GM21619 (cell line): ENCODE measurements around the gene PPP1R9B.

Experiments
- ATAC-seq: cut with Tn5 transposase; IDR thresholded peaks from one replicate; pipeline ENCODE4 v1.9.1; 2021; ENCODE audit not compliant: unreplicated experiment

The PPP1R9B gene

DNA sequence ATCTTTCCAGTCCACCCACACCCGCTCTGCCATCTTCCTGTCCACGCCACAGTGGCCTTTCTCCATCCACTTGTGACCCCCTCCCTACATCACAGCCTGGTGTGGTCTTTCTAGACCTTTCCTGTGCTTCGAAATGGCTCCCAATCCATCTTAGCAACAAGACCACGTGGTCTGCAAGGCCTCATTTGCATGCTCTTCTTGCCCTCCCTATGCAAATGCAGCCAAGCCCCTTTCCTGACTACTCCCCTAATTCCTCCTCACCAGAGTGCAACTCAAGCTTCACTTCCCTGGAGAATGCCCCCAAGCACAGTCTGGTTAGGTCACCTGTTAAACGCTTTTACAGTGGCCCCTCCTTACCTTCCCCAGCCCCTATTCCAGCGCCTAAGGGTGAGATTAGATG is 6.1 kb downstream of the PPP1R9B start:
- ATAC-seq, result no peak

DNA sequence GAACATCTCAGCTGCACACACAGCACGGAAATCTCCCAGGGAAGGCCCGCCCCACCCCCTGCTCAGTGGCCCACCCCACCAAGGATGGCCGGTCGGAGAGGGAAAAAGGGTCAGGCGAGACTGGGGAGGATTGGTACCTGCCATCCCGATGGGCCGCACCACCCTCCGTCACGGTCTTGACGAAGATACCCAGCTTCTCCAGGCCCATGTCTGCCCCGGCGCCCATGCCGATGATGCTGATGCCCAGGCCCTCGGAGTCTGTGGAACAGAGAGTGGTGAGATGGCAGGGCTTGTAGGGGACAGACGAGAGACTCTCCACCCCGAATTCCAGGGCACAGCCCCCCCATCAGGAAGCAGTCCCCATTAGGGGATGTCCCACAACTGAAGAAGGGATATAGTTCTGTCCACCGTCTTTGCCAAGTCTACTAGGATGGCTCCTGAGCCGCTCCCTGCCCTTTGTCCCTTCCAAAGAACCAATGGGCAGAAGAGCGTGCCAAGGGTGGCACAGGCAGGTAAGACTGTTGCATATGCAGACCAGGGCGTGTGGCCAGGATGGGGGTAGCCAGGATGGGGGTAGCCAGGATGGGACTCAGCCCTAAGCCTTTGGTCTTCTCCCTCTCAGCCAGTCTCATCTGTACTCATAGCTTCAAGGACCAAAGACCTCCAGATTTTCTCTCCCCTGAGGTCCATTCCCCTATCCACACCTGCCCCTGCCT is 6.9 kb downstream of the PPP1R9B start:
- ATAC-seq, result no peak

DNA sequence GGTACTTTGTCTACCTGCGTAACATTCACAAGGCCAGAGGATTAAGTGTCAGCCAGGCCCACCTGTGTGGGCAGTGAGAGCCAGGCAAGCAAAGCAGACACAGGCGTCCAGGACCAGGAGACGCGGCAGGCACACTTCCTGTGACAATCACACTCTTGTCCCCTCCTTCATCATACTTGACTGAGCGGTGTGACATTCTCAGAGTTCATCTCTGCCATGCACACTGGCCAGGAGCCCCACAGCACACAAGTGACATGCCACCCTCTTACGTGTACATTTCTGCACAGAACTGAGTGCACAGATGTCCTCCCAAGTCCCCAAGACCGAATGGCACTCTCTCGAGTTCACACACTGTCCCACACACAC is 8.7 kb downstream of the PPP1R9B start:
- ATAC-seq, result no peak

DNA sequence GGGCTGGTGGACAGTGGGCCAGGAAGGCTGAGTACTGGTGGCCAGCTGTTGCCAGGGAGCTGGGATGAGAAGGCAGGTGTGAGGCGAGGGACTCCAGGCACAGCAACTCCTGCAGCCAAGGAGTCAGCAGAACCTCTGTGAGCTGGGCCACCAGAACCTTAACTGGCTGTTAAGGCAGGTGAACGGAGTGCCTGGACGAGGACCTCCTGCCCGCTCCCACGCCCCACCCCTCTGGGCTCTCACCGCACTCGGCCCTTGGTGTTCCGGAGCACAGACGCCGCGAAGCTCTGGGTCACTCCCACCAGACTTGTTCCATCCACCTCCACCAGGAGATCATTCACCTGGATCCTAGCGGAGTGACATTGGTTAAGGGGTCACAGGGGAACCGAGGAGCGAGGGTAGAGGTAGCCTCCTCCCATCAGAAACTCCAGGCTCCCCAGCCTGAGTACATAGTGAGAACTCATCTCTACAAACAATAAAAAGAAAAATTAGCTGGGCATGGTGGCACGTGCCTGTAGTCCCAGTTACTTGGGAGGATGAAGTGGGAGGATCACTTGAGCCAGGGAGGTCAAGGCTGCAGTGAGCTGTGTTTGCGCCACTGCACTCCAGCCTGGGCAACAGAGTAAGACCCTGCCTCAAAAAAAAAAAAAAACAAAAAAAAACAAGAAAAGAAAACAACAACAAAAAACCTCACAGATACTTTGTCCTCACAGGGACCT is 9.3 kb downstream of the PPP1R9B start:
- ATAC-seq, result no peak

DNA sequence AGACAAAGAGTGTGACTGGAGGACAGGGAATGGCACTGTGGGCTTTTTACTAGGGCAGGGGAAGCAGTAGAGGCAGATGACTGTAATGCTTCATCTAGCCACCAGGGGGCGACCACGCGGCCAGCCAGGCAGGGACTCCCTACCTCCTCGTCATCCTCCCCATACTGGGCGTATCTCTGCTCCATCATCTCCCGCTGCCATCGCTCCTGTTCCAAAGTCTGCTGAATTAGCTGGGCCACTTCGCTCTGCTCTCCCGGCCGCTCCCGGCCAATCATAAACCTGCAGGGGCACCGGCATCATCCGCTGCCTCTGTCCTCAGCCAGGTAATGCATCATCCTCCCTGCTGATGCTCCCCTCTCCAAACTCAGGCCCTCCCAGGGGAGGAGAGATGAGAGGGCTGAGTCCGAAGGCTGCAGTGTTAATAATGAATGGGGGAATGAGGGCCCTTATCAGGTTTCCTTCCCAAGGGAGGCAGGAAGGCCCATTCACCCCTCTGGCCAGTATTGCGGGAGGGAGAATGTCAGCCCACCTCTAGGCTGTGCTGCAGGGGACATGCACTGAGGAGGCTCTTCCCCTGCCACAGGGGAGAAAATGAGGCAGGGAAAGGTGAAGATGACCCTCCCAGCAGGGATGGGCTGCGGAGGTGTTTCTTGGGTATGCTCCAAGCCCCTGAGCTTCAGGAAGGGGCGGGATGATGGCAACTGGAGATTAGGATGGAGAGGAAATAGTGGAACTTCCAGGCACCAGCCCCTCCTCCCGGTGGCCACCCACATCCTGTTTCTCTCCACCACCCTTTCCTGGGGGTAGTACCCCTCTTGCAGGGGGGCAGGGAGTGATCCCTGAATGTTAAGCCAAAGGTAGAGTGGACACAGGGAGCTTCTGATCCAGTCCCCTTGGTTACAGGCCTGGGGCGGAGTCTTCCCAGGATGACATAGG is 10.3 kb downstream of the PPP1R9B start:
- ATAC-seq, result peak; percentile 52

DNA sequence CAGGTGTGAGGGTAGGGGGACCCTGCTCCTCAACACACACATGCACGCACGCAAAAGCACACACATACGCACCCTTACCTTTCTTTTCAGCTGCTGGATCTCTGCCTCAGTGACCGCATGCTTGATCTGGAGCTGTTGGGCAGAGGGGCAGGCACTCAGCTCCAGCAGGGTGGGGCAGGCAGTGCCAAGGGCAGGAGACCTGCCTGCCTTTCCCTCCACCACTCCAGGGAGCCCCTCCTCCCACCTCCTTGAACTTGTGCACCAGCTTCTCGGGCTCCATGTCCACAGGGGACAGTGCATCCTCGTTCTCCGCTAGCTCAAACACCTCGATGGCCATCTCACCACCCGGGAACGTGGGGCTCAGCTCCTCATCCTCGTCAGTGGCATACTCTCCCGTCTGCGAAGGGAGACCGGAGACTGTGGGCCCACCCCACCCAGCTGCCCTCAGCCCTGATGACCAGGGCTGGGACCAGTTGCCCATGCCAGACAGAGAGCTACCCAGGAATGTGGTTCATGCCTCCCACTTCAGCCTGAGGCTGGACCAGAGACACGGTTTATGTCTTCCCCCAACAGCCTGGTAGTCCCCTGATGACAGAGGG is 11.2 kb downstream of the PPP1R9B start:
- no peak for ATAC-seq

DNA sequence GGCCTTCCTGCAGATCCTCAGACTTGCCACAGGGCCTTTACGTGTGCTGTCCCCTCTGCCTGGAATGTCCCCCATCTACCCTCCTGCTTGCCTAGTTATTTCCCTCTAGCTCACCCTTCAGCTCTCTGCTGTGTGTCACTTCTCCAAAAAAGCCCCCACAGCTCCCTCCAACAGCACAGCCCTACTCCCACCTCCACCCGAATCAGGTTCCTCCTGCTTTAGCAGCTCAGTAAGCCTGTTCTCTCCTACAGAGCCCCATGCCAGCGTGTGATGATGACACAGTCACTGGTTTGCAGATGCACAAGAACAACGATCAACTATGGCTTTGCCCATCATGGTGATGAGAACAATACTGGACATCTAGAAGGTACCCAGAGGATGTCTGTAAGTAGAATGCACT is 13.4 kb downstream of the PPP1R9B start:
- no peak for ATAC-seq

DNA sequence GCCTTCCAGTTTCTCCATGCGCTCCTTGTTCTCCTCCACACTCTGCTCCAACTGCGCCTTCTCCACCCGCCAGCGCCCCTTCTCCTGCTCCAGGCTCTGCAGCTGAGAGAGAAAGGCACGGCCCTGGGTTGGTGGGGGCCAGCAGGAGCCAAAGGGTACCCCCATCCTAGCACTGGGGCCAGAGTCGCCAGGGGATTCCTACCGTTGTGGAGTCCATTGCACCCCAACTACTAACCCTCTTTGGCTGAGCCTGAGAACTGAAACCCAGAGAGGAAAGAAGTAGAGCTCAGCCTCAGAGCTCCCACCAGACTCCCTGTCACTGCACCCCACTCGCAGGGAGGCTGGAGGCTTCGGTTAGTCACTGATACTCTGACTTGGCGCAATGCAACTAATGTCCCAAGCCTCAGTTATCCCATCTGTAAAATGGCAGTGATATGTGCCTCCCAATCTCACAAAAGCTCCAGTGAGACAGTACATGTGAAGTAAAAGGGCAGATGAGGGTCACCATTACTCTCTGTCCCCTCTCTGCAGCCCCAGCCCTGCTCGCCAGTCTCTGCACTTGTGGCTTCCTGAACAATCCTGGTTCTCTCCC is 14.3 kb downstream of the PPP1R9B start:
- no peak for ATAC-seq

DNA sequence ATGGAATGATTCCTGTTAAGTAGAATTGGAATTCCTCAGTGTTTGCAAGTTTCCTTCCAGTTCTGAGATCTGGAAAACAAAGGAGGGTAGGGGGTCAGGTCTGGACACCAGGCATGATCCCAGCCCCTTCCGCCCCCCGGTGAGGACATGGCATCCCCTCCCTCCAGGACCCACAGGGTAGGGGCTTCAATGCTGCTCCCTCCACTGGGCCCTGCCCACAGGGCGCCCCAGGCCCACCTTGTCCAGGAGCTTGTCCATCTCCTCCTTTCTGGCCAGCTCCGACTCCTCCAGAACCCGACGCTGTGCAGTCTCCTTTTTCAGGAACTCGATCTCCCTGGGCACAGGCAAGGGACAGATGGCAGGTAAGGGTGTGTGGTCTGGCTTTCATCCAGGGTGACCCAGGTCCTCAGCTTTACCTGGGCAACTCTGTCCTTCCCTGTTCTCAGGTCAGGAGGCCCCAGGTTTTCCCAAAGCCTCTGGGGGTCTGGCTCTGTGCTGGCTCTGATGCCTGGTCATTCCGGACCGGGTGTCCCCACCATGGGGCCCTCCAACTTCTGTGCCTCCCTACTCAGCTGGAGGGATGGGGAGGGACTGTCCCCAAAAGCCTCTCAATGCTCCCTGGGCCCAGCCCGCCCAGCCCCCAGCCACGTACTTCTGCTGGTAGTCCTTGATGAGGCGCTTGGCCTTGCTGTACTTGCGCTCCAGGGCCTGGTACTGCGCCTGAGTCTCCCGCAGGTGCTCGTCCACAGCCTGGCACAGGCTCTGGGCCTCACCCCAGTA is 15.0 kb downstream of the PPP1R9B start:
- no peak for ATAC-seq

DNA sequence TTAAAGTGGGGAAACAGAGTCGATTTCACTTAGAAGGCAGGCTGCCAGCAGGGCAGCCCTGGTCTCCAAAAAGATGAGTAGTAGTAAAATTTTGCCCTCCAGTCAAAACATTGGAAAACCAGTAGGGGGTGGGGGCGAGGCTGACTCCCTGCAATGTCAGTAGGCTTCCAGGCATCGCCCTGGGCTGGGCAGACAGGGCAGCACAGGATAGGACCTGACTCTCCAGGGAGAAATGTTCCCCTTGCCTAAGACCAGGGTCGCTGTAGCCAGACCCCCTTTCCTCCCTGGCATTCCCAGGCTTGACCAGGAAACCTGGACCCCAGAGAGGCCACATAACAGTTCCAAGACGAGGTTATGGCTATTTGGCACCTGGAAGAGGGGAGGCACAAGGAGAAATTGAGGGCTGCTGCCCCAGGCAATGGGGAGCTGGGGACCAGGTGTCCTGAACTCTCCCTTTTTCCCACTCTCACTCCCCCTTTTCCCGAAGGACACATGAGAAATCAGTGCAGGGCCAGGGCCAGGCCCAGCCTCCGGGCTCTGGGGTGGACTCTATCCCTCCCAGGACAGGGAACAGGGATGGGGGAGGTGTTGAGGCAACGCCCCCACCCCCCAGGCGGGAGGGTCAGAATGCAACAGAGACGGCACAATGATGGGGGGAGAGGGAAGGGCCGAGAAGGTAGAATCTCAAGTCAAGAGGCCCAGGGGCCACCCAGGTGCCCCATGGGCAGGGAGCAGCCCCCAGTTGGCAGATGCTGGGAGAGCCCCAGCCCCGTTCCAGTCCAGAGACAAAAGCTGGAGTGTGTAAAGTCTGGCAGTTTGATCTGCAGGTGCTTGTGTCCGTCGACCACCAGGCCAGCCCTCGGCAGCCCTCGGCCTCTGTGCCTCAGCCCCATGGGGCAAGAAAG is 16.0 kb downstream of the PPP1R9B start:
- no peak for ATAC-seq

DNA sequence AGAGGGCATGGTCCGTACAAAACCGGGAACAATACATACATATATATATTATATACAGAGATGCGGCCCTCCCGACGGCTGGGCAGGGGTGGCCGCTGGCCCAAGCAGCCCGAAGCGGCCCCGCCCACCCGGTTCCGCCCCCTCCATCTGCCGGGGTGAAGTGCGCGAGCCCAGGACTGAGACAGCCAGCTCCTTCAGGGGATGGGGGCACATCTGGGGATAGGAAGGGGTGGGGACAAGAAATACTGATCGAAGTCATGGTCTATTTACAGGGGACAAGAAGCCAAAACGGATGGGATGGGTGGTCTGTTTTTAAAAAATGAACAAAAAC is 16.7 kb downstream of the PPP1R9B start:
- ATAC-seq, result no peak

DNA sequence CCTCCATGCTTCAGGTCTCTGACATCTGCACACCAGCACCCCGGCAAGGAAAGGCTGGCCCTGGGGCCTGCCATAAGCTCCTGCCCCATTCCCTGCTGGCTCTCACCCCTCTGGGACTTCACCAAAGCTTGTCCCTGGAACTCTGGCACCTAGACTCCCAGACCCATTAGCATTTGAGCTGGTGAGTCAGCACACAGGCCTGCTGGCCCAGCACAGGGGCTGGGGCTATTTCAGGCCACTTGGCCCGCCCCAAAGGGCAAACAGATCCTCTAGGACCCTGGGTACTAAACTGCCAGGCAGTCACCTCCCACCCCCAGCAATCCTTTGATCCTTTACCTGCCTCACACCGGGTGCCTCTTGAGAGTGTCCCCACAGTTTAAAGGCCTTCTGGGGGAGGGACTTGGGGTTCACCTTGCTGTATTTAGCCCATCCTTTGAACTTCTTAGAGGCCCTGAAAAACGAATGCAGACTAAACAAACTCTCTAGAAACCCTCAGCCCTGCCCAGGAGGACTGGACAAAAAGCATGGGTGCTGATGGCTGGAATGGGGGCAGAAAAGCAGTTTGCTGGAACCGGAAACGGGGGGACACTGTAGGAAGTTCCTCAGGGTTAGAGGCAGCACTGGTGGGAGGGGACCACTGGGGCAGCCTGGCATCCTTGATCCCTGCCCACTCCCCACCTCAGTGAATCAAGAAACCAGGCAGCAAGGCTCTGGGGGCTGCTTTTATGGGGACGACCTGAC is 17.3 kb downstream of the PPP1R9B start:
- ATAC-seq, result no peak

DNA sequence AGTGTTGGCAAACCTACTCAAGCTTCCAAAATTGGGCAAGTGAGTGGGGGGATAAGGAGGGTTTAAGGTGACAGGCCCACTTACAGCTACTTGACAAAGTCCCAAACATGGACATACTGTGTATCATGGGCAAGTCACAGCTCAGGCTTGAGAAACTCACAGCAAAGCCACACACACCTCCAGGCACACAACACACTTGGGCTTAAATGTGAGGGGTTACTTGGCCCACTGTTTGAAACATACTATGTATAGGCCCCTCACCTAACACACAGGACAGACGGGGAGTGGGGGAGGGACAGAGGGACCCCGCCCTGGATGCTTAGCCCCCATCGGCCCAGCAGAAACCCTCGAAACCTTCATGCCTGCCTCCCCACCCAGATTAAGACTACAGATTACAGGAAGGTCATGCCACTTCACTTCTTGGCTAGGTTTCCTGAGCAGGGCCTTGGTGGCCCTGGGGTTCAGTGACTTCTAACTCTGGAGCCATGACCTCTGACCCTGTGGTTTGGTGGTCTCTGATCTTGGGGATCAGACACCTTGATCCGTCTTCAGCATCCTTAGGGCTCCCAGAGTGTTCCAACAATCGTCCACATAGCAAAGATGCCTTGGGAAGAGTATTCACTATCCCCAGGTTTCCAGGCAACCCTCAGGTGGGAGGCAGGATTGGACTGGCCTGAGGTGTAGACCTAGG is 18.2 kb downstream of the PPP1R9B start:
- ATAC-seq, result no peak

DNA sequence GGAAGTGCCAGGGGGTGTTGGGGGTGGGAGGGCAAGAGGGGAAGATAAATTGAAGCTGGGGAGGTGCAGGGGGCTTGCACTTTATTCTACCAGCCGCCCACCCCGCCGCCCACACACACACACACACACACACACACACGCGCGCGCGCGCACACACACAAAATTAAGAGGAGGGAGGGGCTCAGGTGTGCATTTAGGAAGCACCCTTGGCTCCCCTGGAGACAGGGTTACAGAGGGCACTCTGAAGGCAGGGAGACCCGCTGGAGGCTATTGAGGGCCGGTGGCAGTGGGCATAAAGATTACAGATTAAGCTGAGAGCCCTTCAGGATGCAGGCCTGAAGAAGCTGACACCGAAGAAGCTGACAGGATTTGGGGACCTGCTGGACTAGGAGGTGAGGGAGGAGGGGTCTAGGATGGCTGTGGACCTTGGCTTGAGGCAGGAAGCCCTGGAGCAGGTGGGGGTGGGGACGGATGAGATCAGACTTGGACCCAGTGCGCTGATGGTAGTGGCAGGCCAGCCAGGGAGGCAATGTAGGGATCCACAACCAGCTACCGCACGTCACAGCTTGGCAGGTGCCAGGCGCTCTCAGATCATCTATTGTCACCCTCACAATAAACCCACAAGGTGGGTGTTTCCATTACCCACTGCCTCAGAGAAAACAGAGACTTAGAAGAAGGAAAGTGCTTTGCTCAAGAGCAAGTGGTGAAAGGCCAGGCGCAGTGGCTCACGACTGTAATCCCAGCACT is 19.7 kb downstream of the PPP1R9B start:
- ATAC-seq, result no peak

DNA sequence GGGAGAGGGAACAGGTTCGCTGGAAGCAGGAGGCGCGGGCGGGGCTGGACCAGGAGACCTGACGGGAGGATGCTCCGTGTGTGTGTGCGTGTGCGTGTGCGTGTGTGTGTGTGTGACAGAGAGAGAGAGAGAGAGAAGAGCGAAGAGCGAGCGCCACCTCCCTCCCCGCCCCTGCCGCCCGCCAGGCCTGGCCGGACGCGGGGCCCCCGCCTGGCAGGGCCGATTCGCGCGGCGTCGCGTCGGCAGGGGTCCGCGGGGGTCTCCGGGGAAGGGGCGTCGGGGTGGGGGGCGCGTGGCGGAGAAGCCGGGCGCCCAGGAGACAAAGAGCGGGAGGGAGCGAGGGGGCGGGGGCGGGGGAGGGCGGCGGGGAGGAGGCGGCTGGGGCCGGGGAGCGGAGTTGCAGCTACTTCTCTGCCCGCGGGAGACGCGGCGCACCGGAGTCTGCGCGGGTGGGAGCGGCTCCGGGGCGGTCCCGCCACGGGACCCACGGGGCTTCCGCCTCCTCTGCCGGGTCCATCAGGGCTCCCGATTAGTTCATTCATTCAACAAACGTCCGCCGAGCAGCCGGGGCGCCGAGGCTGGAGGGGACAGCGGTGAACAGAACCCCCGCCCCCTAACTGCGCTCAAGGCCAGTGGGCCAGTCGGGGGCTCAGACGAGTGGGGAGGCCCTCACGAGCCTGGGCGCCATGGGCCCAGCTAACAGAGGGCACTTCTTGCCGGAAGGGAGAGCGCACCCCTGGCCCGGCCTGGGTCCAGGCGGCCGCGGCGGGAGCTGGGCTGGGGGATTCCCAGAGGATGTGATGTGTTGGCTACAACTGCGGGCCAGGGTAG is 20.5 kb downstream of the PPP1R9B start, which contains the start of gene SAMD14:
SAMD14 (minus strand) TSS at position 433 of the 831 bp plus-strand sequence. CDS start 5,201 bp downstream, outside the sequence.
- no peak for ATAC-seq

DNA sequence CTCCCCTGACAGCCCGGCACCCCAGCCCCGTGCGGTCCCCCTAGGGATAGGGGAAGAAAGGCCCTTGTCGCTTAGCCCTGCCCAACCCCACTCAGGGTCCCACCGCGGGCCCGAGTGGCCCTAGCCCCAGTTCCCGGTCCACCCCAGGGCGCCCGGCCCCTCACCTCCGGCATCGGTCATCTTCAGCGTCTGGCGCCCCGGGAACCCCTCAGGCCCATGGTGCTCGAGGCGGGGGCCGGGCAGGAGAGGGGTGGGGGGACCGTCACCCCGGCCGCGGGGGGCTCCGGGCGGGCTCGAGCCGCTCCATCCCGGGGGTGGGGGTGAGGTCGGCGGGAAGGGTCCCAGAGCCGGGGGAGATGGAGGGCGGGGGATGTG is 21.1 kb downstream of the PPP1R9B start:
- no peak for ATAC-seq
